Endodermal cell (in vitro differentiated cells): Measurements from ENCODE around the gene GALNS. TPM values are rescaled to one million over a fixed set of nuclear protein-coding genes. Genes with fewer than 3 reads are reported as not detected.

Source experiments
- DNase-seq: peaks from one replicate; pipeline ENCODE4 v3.0.0-alpha.2; 2017
- H3K27ac ChIP-seq: 2 replicates; pipeline ENCODE4 v1.5.1; 2013; ENCODE audit warnings: mild to moderate bottlenecking, low read depth, low read length, moderate library complexity
- H3K27me3 ChIP-seq: 2 replicates; pipeline ENCODE4 v1.6.1; 2013; ENCODE audit warnings: mild to moderate bottlenecking, low read length, moderate library complexity; ENCODE audit not compliant: insufficient read depth, control insufficient read depth, poor library complexity, severe bottlenecking
- H3K36me3 ChIP-seq: 2 replicates; pipeline ENCODE4 v1.7.0; 2013; ENCODE audit warnings: mild to moderate bottlenecking, low read length, moderate library complexity; ENCODE audit not compliant: control insufficient read depth, insufficient read depth
- H3K4me1 ChIP-seq: one replicate; pipeline ENCODE4 v1.7.0; 2013; ENCODE audit warnings: low read length; ENCODE audit not compliant: control insufficient read depth, insufficient read depth
- H3K4me3 ChIP-seq: 2 replicates; pipeline ENCODE4 v1.5.1; 2013; ENCODE audit warnings: mild to moderate bottlenecking, low read length, moderate library complexity
- H3K9ac ChIP-seq: 2 replicates; pipeline ENCODE4 v1.6.1; 2013; ENCODE audit warnings: mild to moderate bottlenecking, low read length, moderate library complexity; ENCODE audit not compliant: poor library complexity, severe bottlenecking; ENCODE audit errors: extremely low read depth
- H3K9me3 ChIP-seq: 2 replicates; pipeline ENCODE4 v1.6.1; 2013; ENCODE audit warnings: mild to moderate bottlenecking, low read length, moderate library complexity; ENCODE audit not compliant: control insufficient read depth
- H3K27ac Mint-ChIP-seq: 2 replicates; pipeline ENCODE4 v1.8.0; 2020; ENCODE audit warnings: mixed read lengths
- H3K27me3 Mint-ChIP-seq: 2 replicates; pipeline ENCODE4 v1.8.0; 2021; ENCODE audit warnings: mild to moderate bottlenecking, mixed read lengths; ENCODE audit not compliant: insufficient read depth
- H3K36me3 Mint-ChIP-seq: 2 replicates; pipeline ENCODE4 v1.8.0; 2020; ENCODE audit warnings: low read depth, mixed read lengths
- H3K4me1 Mint-ChIP-seq: 2 replicates; pipeline ENCODE4 v1.8.0; 2020; ENCODE audit warnings: mixed read lengths
- H3K4me3 Mint-ChIP-seq: 2 replicates; pipeline ENCODE4 v1.8.0; 2020; ENCODE audit warnings: mild to moderate bottlenecking, moderate library complexity, mixed read lengths
- H3K9me3 Mint-ChIP-seq: 2 replicates; pipeline ENCODE4 v1.8.0; 2020; ENCODE audit warnings: mild to moderate bottlenecking, mixed read lengths
- CTCF ChIP-seq: fragments of 200-600 bp; sonication (generic); conservative IDR thresholded peaks from 2 replicates; pipeline ENCODE4 v1.5.0; 2021; ENCODE audit warnings: antibody characterized with exemption, mild to moderate bottlenecking
- WGBS, 2 experiments: methylation state at CpG; one replicate each; pipeline versions ENCODE4 v1.1.5 to v1.1.7; 2013; ENCODE audit warnings: missing lambda C conversion rate in 2 of 2, mixed read lengths in 1 of 2; ENCODE audit not compliant: insufficient coverage in 1 of 2, insufficient read length in 1 of 2; 5-methylcytosine and 5-hydroxymethylcytosine counted together
- total RNA-seq, 2 donors: library from RNA; stranded (reverse); fragmentation: NEBNext Ultra II Directional in 1 of 2; extraction: Animal tissue kit (Norgen Biotek cat#: 25700) in 1 of 2; gene quantifications; 2 replicates in 1 of 2; 3 replicates in 1 of 2; pipeline ENCODE4 v1.2.1, GENCODE V29; 2021

GALNS gene
- total RNA-seq, 2 donors from 2014 or later: 32.2 to 39.6 TPM

- DNase-seq: no peak
- no peak overlapping the region for H3K27ac Mint-ChIP-seq
- Histone ChIP-seq H3K9ac (no peak overlapping the region), H3K27ac (no peak overlapping the region), H3K36me3 (peaks cover 29% of the 10 kb centered on the region), H3K4me1 (no peaks in the 10 kb centered on the region), H3K27me3 (no peaks in the 10 kb centered on the region), H3K9me3 (no peaks in the 10 kb centered on the region), H3K4me3 (no peak overlapping the region)
- H3K27me3 Mint-ChIP-seq: no peaks in the 10 kb centered on the region
- no peak for TF ChIP-seq CTCF
- 95 to 96% methylated on average over 9 to 19 of the region's 19 CpGs for WGBS, 2 experiments
- H3K4me1 Mint-ChIP-seq: peaks cover 4% of the 10 kb centered on the region
- peaks cover 37% of the 10 kb centered on the region for H3K36me3 Mint-ChIP-seq
- no peaks in the 10 kb centered on the region for H3K9me3 Mint-ChIP-seq
- no peak overlapping the region for H3K4me3 Mint-ChIP-seq
Observed at GRCh38 chr16:88861359-88861758, 4.6 kb upstream of the GALNS start.

- 95 to 96% methylated on average over 19 to 20 of the region's 20 CpGs for WGBS, 2 experiments
- no peak overlapping the region for H3K27ac ChIP-seq
- H3K27me3 ChIP-seq: no peaks in the 10 kb centered on the region
- no peak overlapping the region for H3K4me3 ChIP-seq
- H3K4me1 Mint-ChIP-seq: peaks cover 4% of the 10 kb centered on the region
- H3K4me1 ChIP-seq: no peaks in the 10 kb centered on the region
- no peak for TF ChIP-seq CTCF
- no peak overlapping the region for H3K9ac ChIP-seq
- peaks cover 37% of the 10 kb centered on the region for H3K36me3 Mint-ChIP-seq
- no peaks in the 10 kb centered on the region for H3K27me3 Mint-ChIP-seq
- no peaks in the 10 kb centered on the region for H3K9me3 Mint-ChIP-seq
- H3K9me3 ChIP-seq: no peaks in the 10 kb centered on the region
- no peak overlapping the region for H3K4me3 Mint-ChIP-seq
- H3K36me3 ChIP-seq: peaks cover 29% of the 10 kb centered on the region
- DNase-seq: no peak
- no peak overlapping the region for H3K27ac Mint-ChIP-seq
Observed at GRCh38 chr16:88859381-88860091, 2.8 kb upstream of the GALNS start.

GRCh38 chr16:88857728-88858339 lies 1.1 kb upstream of the GALNS start:
- Mint-ChIP-seq H3K4me3 (peak overlapping the region; percentile 91), H3K4me1 (peaks cover 4% of the 10 kb centered on the region), H3K27ac (peak overlapping the region; percentile 95), H3K9me3 (no peaks in the 10 kb centered on the region), H3K27me3 (no peaks in the 10 kb centered on the region), H3K36me3 (peaks cover 40% of the 10 kb centered on the region)
- peak; percentile 78 for TF ChIP-seq CTCF
- Histone ChIP-seq H3K4me1 (no peaks in the 10 kb centered on the region), H3K27me3 (no peaks in the 10 kb centered on the region), H3K9me3 (no peaks in the 10 kb centered on the region), H3K36me3 (peaks cover 29% of the 10 kb centered on the region), H3K4me3 (peak overlapping the region; percentile 92), H3K9ac (peak overlapping the region; percentile 91), H3K27ac (no peak overlapping the region)
- 17 to 21% methylated on average over 5 to 12 of the region's 12 CpGs for WGBS, 2 experiments
- DNase-seq: peak; percentile 90
